Activated CD8-positive, alpha-beta memory T cell treated with anti-CD3 and anti-CD28 coated beads, Interleukin-2, amount 50 U/mL, for 4 hours (primary cell): ENCODE results near the gene FBLIM1.
"Not testable (repeated sequence)": the region's sequence is repeated elsewhere in the genome, so short reads cannot be mapped to it uniquely, and the experiment has no call there.

ENCODE experiments used
- DNase-seq: peaks from one replicate; pipeline ENCODE4 v3.0.0-alpha.2; 2020

FBLIM1 gene

GRCh38 chr1:15825800-15826199 lies 67.2 kb downstream of the FBLIM1 start:
- no peak for DNase-seq

DNA sequence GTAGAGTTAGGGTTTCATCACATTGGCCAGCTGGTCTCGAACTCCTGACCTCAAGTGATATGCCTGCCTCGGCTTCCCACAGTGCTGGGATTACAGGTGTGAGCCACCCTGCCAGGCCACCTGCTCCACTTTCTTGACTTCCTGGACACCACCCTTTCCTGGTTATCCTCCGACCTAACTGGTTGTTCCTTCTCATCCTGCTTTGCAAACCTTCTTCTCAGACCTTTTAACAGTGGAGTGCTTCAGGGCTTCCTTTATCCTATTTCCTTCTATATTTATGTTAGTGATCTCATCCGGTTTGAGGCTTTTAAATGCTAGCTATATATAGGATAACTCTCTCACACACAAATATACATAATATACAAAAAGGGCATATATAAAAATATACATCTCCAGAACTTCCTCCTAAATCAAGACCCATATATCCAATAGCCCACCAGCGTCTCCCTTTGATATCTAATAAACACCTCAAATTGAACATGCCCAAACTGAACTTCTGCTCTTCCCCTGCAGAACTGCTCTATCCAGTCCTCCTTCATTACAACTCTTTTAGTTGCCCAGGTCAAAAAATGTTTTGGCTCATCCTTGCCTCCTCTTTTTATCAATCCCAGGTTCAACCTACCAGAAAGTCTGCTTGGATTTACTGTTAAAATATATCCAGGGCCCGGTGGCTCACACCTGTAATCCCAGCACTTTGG lies 68.4 kb downstream of the FBLIM1 start:
- DNase-seq: no peak

GRCh38 chr1:15827567-15827966 lies 69.0 kb downstream of the FBLIM1 start:
- not testable (repeated sequence) for DNase-seq

DNA sequence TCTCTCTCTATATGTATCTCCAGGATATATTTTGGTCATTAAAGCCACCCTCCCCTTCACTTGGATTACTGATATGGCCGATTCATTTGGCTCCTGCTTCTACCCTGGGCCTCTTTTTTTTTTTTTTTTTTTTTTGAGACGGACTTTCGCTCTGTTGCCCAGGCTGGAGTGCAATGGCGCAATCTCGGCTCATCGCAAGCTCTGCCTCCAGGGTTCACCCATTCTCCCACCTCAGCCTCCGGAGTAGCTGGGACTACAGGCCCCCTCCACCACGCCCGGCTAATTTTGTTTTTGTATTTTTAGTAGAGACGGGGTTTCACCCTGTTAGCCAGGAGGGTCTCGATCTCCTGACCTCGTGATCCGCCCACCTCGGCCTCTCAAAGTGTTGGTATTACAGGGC lies 70.3 kb downstream of the FBLIM1 start:
- DNase-seq: not testable (repeated sequence)

GRCh38 chr1:15830258-15830657 lies 71.7 kb downstream of the FBLIM1 start:
- DNase-seq: no peak

DNA sequence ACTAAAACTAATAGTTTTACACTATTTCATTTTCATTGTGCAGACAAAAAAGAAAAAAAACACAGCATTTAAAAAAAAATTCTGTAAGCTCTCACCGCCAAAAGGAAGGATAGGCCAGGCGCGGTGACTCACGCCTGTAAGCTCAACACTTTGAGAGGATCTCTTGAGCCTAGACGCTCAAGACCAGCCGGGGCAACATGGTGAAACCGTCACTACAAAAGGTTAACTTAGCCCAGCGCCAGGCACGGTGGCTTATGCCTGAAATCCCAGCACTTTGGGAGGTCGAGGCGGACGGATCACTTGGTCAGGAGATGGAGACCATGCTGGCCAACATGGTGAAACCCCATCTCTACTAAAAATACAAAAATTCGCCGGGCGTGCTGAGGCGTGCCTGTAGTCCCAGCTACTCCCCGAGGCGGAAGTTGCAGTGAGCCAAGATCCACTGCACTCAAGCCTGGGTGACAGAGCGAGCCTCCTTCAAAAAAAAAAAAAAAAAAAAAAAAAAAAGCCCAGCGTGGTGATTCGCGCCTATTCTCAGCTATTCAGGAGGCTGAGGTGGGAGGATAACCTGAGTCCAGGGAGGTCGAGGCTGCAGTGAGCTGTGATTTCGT lies 74.6 kb downstream of the FBLIM1 start:
- DNase-seq: peak; percentile 41

GRCh38 chr1:15833842-15834405 lies 75.3 kb downstream of the FBLIM1 start:
- no peak for DNase-seq

GRCh38 chr1:15834406-15835204 lies 76.0 kb downstream of the FBLIM1 start:
- DNase-seq: peak; percentile 86

DNA sequence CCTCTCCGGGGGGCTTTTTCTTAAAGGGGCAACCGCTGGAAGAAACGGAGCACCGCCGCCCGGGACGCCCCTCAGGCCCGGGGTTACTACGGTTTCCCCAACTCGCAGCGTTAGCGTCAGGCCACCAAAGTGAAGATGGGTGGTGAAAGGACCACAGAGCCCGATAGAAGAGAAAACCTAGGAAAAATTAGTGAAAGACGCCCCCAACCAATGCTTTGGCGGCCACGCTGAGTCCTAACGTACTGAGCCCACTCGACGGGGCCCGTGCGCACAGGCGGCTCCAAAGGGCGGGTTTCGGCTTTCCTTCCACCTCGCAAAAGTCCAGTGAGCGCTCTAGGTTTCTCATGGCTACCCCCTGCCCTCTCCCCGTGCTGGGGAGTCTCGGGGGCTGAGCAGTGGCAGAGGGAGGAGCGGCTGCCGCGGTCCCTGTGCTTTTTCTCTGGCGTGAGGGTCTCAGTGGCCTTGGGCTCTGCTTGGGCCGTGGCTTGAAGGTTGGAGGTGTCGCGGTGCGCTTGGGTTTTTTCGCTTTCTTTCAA lies 76.7 kb downstream of the FBLIM1 start:
- DNase-seq: peak; percentile 43

DNA sequence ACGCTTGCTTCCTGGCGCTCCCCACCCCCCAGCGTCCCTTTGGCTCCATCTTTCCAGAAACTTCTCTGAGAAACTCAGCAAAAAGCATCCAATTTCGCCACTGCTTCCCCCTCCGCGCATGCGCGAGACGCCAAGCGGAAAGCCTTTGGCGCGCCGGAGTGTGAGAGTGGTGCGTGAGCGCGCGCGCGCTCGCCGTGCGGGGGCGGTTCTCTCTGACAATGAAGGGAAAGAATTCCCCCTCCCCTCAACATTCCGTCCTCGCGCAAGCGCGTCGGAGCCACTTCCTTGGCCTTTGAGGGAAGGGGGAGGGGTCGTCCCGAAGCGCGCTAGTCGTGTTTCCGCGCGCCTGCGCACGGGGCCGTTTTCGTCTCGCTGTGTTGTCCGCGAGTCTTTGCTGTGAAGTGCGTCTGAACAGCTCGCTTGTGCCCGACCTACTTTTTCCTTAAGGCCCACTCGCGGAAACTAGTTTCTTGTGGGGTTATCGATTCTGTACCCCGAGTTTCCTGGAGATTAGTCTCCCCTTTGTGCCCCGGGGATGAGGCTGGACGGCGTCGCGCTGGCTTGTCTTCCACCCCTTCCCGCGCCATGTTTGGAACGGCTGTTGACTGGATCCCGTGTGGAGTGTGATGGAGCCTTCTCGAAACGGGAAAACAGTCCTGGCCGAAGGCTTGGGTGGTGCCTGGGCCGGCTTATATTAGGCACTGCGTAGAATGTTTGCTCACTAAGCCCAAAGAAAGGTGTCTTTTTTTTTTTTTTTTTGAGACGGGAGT lies 77.3 kb downstream of the FBLIM1 start:
- DNase-seq: peak; percentile 99
